Endothelial cell (in vitro differentiated cells): ENCODE results near the gene RUNX2. TPM values are rescaled to one million over a fixed set of nuclear protein-coding genes. Genes with fewer than 3 reads are reported as not detected.

Experiments
- DNase-seq: peaks from one replicate; pipeline ENCODE4 v3.0.0; 2021; ENCODE audit warnings: low spot score
- H3K27ac Mint-ChIP-seq: one replicate; pipeline ENCODE4 v1.8.0; 2021; ENCODE audit warnings: mixed read lengths, inconsistent platforms; ENCODE audit not compliant: unreplicated experiment
- H3K27me3 Mint-ChIP-seq: one replicate; pipeline ENCODE4 v1.8.0; 2021; ENCODE audit warnings: mild to moderate bottlenecking, moderate library complexity, mixed read lengths, inconsistent platforms; ENCODE audit not compliant: unreplicated experiment
- H3K36me3 Mint-ChIP-seq: one replicate; pipeline ENCODE4 v1.8.0; 2021; ENCODE audit warnings: mild to moderate bottlenecking, low read depth, mixed read lengths, inconsistent platforms; ENCODE audit not compliant: unreplicated experiment
- H3K4me1 Mint-ChIP-seq: one replicate; pipeline ENCODE4 v1.8.0; 2021; ENCODE audit warnings: mild to moderate bottlenecking, mixed read lengths, inconsistent platforms; ENCODE audit not compliant: unreplicated experiment
- H3K4me3 Mint-ChIP-seq: one replicate; pipeline ENCODE4 v1.8.0; 2021; ENCODE audit warnings: mild to moderate bottlenecking, mixed read lengths, inconsistent platforms; ENCODE audit not compliant: unreplicated experiment
- H3K9me3 Mint-ChIP-seq: one replicate; pipeline ENCODE4 v1.8.0; 2021; ENCODE audit warnings: mixed read lengths, inconsistent platforms; ENCODE audit not compliant: unreplicated experiment
- CTCF ChIP-seq: fragments of 200-600 bp; sonication (generic); IDR thresholded peaks from one replicate; pipeline ENCODE4 v1.5.0; 2021; ENCODE audit warnings: antibody characterized with exemption; ENCODE audit not compliant: unreplicated experiment
- total RNA-seq: library from RNA; stranded (reverse); fragmentation: NEBNext Ultra II Directional; extraction: Animal tissue kit (Norgen Biotek cat#: 25700); gene quantifications from one replicate; pipeline ENCODE4 v1.2.1, GENCODE V29; 2021; ENCODE audit not compliant: unreplicated experiment

Gene RUNX2
- total RNA-seq, 1 donor from 2014 or later: 1.8 TPM

- DNase-seq: no peak
- no peak overlapping the region for H3K4me3 Mint-ChIP-seq
- no peaks in the 10 kb centered on the region for H3K9me3 Mint-ChIP-seq
- H3K27me3 Mint-ChIP-seq: no peaks in the 10 kb centered on the region
- H3K4me1 Mint-ChIP-seq: peaks cover 30% of the 10 kb centered on the region
- no peak overlapping the region for H3K27ac Mint-ChIP-seq
- no peak for TF ChIP-seq CTCF
- no peaks in the 10 kb centered on the region for H3K36me3 Mint-ChIP-seq
Measured at GRCh38 chr6:45454008-45454911, 126.1 kb downstream of the RUNX2 start.

GRCh38 chr6:45455408-45455807 lies 127.3 kb downstream of the RUNX2 start:
- Mint-ChIP-seq H3K27me3 (no peaks in the 10 kb centered on the region), H3K4me1 (peaks cover 19% of the 10 kb centered on the region), H3K36me3 (no peaks in the 10 kb centered on the region), H3K4me3 (no peak overlapping the region), H3K9me3 (no peaks in the 10 kb centered on the region), H3K27ac (no peak overlapping the region)
- no peak for TF ChIP-seq CTCF
- DNase-seq: no peak

- TF ChIP-seq CTCF: no peak
- no peak overlapping the region for H3K27ac Mint-ChIP-seq
Measured at GRCh38 chr6:45457141-45457540, 129.0 kb downstream of the RUNX2 start.

GRCh38 chr6:45458672-45459071 lies 130.5 kb downstream of the RUNX2 start:
- no peaks in the 10 kb centered on the region for H3K36me3 Mint-ChIP-seq
- TF ChIP-seq CTCF: no peak
- no peak overlapping the region for H3K4me3 Mint-ChIP-seq
- H3K4me1 Mint-ChIP-seq: no peaks in the 10 kb centered on the region
- no peaks in the 10 kb centered on the region for H3K27me3 Mint-ChIP-seq
- H3K9me3 Mint-ChIP-seq: no peaks in the 10 kb centered on the region
- no peak for DNase-seq
- no peak overlapping the region for H3K27ac Mint-ChIP-seq

More at GRCh38 chr6:45457141-45457540, 129.0 kb downstream of the RUNX2 start:
- DNase-seq: no peak
- no peak overlapping the region for H3K4me3 Mint-ChIP-seq
- no peaks in the 10 kb centered on the region for H3K36me3 Mint-ChIP-seq
- H3K4me1 Mint-ChIP-seq: peaks cover 9% of the 10 kb centered on the region
- no peaks in the 10 kb centered on the region for H3K27me3 Mint-ChIP-seq
- no peaks in the 10 kb centered on the region for H3K9me3 Mint-ChIP-seq

GRCh38 chr6:45460166-45460565 lies 132.0 kb downstream of the RUNX2 start:
- DNase-seq: no peak
- TF ChIP-seq CTCF: no peak
- Mint-ChIP-seq H3K27ac (no peak overlapping the region), H3K27me3 (no peaks in the 10 kb centered on the region), H3K9me3 (no peaks in the 10 kb centered on the region), H3K36me3 (no peaks in the 10 kb centered on the region), H3K4me1 (no peaks in the 10 kb centered on the region), H3K4me3 (no peak overlapping the region)
